ENCODE data around the gene APOL5. TPM values are rescaled to one million over a fixed set of nuclear protein-coding genes. Genes with fewer than 3 reads are reported as not detected.
A peak's percentile ranks its signal among the peaks of the same experiment; 100 is the strongest.

APOL5 gene
- total RNA-seq, 2 donors from 2014 or later = not detected

GRCh38 chr22:35743326-35743860 is 25.7 kb downstream of the APOL5 start:
- WGBS, 2 donors = 80 to 91% methylated on average over 6 of the region's 6 CpGs
- Histone ChIP-seq H3K4me1 (peaks cover 4% of the 10 kb centered on the region), H3K27ac (no peak overlapping the region), H3K36me3 (replicated peaks in 1 of 2; ENCODE audit: insufficient read depth in 1 of 2, low read depth in 2 of 2) (no peaks in the 10 kb centered on the region), H3K9me3 (no peaks in the 10 kb centered on the region), H3K27me3 (no peaks in the 10 kb centered on the region), H3K4me3 (no peak overlapping the region)
- intact Hi-C loops (cut with DNase I) = no loop called here
- TF ChIP-seq POLR2A (IDR thresholded peaks at IDR 0.05) (no peak), CTCF (IDR thresholded peaks at IDR 0.05) (no peak)
- DNase-seq (no peak), ATAC-seq (no peak)

GRCh38 chr22:35746248-35746647 is 28.6 kb downstream of the APOL5 start:
- Histone ChIP-seq H3K9me3 (no peaks in the 10 kb centered on the region), H3K4me1 (peaks cover 4% of the 10 kb centered on the region), H3K4me3 (no peak overlapping the region), H3K27ac (no peak overlapping the region), H3K36me3 (replicated peaks in 1 of 2; ENCODE audit: insufficient read depth in 1 of 2, low read depth in 2 of 2) (no peaks in the 10 kb centered on the region), H3K27me3 (no peaks in the 10 kb centered on the region)
- 89 to 93% methylated on average over 9 of the region's 9 CpGs for WGBS, 2 donors
- DNase-seq (peak in 1 of 4 donors; percentile 37), ATAC-seq (no peak)
- intact Hi-C loops (cut with DNase I) = no loop called here
- no peak for TF ChIP-seq CTCF (IDR thresholded peaks at IDR 0.05)
- no peak for TF ChIP-seq POLR2A (IDR thresholded peaks at IDR 0.05)

- Histone ChIP-seq H3K4me1 (peaks cover 4% of the 10 kb centered on the region), H3K36me3 (replicated peaks in 1 of 2; ENCODE audit: insufficient read depth in 1 of 2, low read depth in 2 of 2) (no peaks in the 10 kb centered on the region), H3K27me3 (no peaks in the 10 kb centered on the region), H3K27ac (no peak overlapping the region), H3K9me3 (no peaks in the 10 kb centered on the region), H3K4me3 (no peak overlapping the region)
- intact Hi-C loops (cut with DNase I) = no loop called here
- no peak for ATAC-seq
- no peak for DNase-seq
- TF ChIP-seq POLR2A (IDR thresholded peaks at IDR 0.05) (no peak), CTCF (IDR thresholded peaks at IDR 0.05) (no peak)
- WGBS, 2 donors = 40 to 49% methylated on average over 4 of the region's 4 CpGs
Observed at GRCh38 chr22:35746946-35747703, 29.5 kb downstream of the APOL5 start.

GRCh38 chr22:35749808-35750207 is 32.1 kb downstream of the APOL5 start:
- TF ChIP-seq CTCF (IDR thresholded peaks at IDR 0.05) (no peak), POLR2A (IDR thresholded peaks at IDR 0.05) (no peak)
- ATAC-seq (no peak), DNase-seq (no peak)
- Histone ChIP-seq H3K4me1 (peaks cover 4% of the 10 kb centered on the region), H3K4me3 (no peak overlapping the region), H3K27me3 (no peaks in the 10 kb centered on the region), H3K36me3 (replicated peaks in 1 of 2; ENCODE audit: insufficient read depth in 1 of 2, low read depth in 2 of 2) (no peaks in the 10 kb centered on the region), H3K9me3 (no peaks in the 10 kb centered on the region), H3K27ac (no peak overlapping the region)
- intact Hi-C loops (cut with DNase I) = no loop called here
- WGBS, 2 donors = 80 to 85% methylated on average over 10 of the region's 10 CpGs

Data from body of pancreas (tissue), 4 donors.